ENCODE data around the gene ARAP2. TPM values are rescaled to one million over a fixed set of nuclear protein-coding genes. Genes with fewer than 3 reads are reported as not detected.

The ARAP2 gene
- total RNA-seq, 1 donor from 2014 or later: 57.2 TPM

DNA sequence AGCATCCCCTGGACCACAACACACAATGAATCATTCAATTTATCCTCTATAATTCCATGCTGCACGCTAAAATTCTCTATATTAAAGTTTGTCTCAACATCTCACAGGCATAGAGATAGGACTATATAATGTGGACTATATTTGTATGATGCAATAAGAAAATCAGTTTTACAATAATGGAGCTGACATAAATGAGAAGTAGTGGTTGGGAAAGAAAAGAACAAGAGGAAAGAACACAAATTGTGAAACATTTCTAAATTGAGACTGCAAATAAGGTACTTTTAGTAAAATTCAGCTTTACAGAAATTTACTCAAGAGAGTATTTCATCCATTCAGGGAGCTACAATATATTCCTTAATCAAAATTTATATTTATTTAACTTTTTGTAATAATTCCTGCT lies 120.4 kb downstream of the ARAP2 start:
- H3K27ac ChIP-seq: no peak overlapping the region
- intact Hi-C loops (cut with DNase I): no loop called here
- DNase-seq (no peak), ATAC-seq (no peak)
- H3K4me1 ChIP-seq: no peaks in the 10 kb centered on the region
- H3K27me3 ChIP-seq: no peaks in the 10 kb centered on the region
- H3K9me3 ChIP-seq: no peaks in the 10 kb centered on the region
- TF ChIP-seq, protein P1, sequence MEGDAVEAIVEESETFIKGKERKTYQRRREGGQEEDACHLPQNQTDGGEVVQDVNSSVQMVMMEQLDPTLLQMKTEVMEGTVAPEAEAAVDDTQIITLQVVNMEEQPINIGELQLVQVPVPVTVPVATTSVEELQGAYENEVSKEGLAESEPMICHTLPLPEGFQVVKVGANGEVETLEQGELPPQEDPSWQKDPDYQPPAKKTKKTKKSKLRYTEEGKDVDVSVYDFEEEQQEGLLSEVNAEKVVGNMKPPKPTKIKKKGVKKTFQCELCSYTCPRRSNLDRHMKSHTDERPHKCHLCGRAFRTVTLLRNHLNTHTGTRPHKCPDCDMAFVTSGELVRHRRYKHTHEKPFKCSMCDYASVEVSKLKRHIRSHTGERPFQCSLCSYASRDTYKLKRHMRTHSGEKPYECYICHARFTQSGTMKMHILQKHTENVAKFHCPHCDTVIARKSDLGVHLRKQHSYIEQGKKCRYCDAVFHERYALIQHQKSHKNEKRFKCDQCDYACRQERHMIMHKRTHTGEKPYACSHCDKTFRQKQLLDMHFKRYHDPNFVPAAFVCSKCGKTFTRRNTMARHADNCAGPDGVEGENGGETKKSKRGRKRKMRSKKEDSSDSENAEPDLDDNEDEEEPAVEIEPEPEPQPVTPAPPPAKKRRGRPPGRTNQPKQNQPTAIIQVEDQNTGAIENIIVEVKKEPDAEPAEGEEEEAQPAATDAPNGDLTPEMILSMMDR (IDR thresholded peaks at IDR 0.05): no peak
- H3K36me3 ChIP-seq: peaks cover 9% of the 10 kb centered on the region
- H3K4me3 ChIP-seq: no peak overlapping the region

DNA sequence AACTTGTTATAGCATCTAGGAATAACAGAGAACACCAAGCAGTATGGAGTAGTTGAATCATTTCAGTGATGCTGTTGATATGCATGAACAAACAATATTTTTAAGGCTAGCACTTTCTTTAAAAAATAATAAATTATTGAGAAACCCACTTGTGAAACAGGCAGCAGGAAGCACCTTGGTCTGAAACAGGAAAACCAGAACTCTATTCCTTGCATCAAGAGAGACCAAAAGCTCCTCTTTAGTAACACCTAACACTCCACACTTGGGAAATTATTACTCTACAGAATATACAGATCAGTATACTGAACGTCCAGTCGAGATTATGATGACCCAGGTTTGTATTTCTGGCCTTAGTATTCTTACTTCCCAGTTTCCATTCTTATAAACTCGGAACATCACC lies 129.0 kb downstream of the ARAP2 start:
- H3K27me3 ChIP-seq: no peaks in the 10 kb centered on the region
- no peak overlapping the region for H3K27ac ChIP-seq
- H3K9me3 ChIP-seq: no peaks in the 10 kb centered on the region
- ATAC-seq (no peak), DNase-seq (no peak)
- intact Hi-C loops (cut with DNase I): no loop called here
- H3K36me3 ChIP-seq: peaks cover 14% of the 10 kb centered on the region
- no peak overlapping the region for H3K4me3 ChIP-seq
- TF ChIP-seq, protein P1 (IDR thresholded peaks at IDR 0.05): no peak
- H3K4me1 ChIP-seq: no peaks in the 10 kb centered on the region

DNA sequence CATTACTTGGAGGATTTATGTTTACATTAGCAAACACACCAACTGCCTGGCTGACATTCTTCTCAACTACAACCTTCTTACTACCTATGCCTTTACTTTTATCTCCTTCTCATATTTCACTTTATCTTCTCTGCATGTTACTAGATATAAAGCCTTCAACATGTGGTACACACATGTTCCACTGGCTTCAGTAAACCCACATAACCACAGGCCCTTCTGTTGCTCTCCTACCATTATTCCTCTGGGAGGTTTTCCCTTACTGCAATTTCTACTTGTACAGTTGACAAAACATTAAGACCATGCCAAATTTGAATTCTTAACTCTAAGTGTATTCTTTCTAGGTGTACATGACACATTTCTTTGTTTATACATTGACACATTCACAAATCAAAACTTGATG lies 133.1 kb downstream of the ARAP2 start:
- H3K9me3 ChIP-seq: no peaks in the 10 kb centered on the region
- TF ChIP-seq, protein P1 (IDR thresholded peaks at IDR 0.05): no peak
- intact Hi-C loops (cut with DNase I): no loop called here
- no peak overlapping the region for H3K4me3 ChIP-seq
- DNase-seq (no peak), ATAC-seq (no peak)
- no peaks in the 10 kb centered on the region for H3K27me3 ChIP-seq
- H3K27ac ChIP-seq: no peak overlapping the region
- peaks cover 19% of the 10 kb centered on the region for H3K36me3 ChIP-seq
- no peaks in the 10 kb centered on the region for H3K4me1 ChIP-seq

DNA sequence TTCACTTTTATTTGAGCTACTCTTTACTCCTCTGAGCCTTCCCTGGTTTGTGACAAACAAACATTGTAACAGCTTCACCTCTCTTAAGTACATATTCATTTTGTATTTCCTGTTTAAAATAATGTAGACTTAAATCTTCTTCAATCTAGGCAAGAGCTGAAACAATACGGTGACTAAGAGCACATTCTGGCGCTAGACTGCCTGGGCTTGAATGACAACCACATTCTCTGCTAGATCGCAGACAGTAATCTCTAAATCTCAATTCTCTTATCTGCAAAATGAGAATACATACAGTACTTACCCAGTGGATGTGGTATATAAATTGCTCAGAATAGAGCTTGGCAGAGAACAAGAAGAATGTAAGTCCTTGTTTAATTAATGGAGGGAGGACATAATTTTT lies 144.8 kb downstream of the ARAP2 start:
- TF ChIP-seq, protein P1 (IDR thresholded peaks at IDR 0.05): no peak
- H3K27me3 ChIP-seq: no peaks in the 10 kb centered on the region
- ATAC-seq (no peak), DNase-seq (no peak)
- no peaks in the 10 kb centered on the region for H3K4me1 ChIP-seq
- intact Hi-C loops (cut with DNase I): no loop called here
- peaks cover 11% of the 10 kb centered on the region for H3K36me3 ChIP-seq
- H3K4me3 ChIP-seq: no peak overlapping the region
- no peaks in the 10 kb centered on the region for H3K9me3 ChIP-seq
- H3K27ac ChIP-seq: no peak overlapping the region

DNA sequence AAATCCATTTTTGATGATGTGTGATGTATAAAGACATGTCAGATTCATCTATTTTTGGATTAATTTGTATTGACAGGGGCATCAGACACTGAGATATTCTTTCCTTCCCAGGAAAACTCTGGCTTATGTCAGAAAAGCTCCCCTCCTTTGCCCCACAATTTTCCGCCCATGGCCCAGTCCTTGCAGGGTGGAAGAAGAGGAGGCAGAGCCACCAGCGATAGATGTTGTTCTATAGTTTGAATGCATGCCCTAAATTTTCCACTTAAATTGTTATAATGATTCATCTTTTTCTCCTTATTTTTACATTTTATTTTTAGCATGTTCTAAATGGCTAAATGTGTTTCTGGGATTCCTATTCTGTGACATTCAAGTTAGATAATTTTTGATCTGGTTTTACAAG lies 149.3 kb downstream of the ARAP2 start:
- intact Hi-C loops (cut with DNase I): no loop called here
- H3K36me3 ChIP-seq: peaks cover 17% of the 10 kb centered on the region
- no peaks in the 10 kb centered on the region for H3K4me1 ChIP-seq
- H3K27ac ChIP-seq: no peak overlapping the region
- TF ChIP-seq, protein P1 (IDR thresholded peaks at IDR 0.05): no peak
- H3K4me3 ChIP-seq: no peak overlapping the region
- ATAC-seq: no peak
- DNase-seq: no peak
- no peaks in the 10 kb centered on the region for H3K9me3 ChIP-seq
- no peaks in the 10 kb centered on the region for H3K27me3 ChIP-seq

DNA sequence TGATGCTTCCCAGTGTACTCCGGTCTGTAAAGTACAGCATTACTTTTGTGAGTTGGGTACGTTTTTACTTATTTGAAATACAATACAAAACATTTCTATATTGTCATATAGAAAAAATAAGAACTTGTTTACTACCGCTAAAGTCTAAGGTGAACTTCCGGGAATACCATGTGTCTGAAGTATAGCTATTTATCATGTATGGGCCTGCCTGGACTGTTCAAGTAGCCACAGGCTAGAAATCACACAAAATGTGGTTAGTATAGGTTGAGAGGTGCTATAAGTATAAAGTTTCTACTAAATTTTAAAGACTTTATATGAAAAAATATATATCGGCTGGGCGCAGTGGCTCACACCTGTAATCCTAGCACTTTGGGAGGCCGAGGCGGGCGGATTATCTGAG lies 152.3 kb downstream of the ARAP2 start:
- Histone ChIP-seq H3K9me3 (no peaks in the 10 kb centered on the region), H3K4me3 (no peak overlapping the region), H3K27ac (no peak overlapping the region), H3K27me3 (no peaks in the 10 kb centered on the region), H3K36me3 (peaks cover 23% of the 10 kb centered on the region), H3K4me1 (no peaks in the 10 kb centered on the region)
- ATAC-seq: no peak
- intact Hi-C loops (cut with DNase I): no loop called here
- TF ChIP-seq, protein P1 (IDR thresholded peaks at IDR 0.05): no peak
- no peak for DNase-seq
